IgD-negative memory B cell (primary cell): Measurements from ENCODE around the gene RYR3. TPM values are rescaled to one million over a fixed set of nuclear protein-coding genes. Genes with fewer than 3 reads are reported as not detected.

Experiments
- H3K27ac Mint-ChIP-seq, 3 donors: one replicate each; pipeline ENCODE4 v1.8.0; 2020 to 2022; ENCODE audit warnings: mild to moderate bottlenecking in 3 of 3, mixed read lengths in 3 of 3, moderate library complexity in 1 of 3
- H3K27me3 Mint-ChIP-seq: one replicate; pipeline ENCODE4 v1.8.0; 2021; ENCODE audit warnings: mixed read lengths
- H3K36me3 Mint-ChIP-seq: one replicate; pipeline ENCODE4 v1.8.0; 2020; ENCODE audit warnings: mild to moderate bottlenecking, mixed read lengths
- H3K4me1 Mint-ChIP-seq, 3 donors: one replicate each; pipeline ENCODE4 v1.8.0; 2020 to 2022; ENCODE audit warnings: mixed read lengths in 3 of 3, mild to moderate bottlenecking in 1 of 3
- H3K4me3 Mint-ChIP-seq, 4 donors: one replicate each; pipeline ENCODE4 v1.8.0; 2020 to 2022; ENCODE audit warnings: mild to moderate bottlenecking in 4 of 4, mixed read lengths in 4 of 4, moderate library complexity in 3 of 4
- H3K9me3 Mint-ChIP-seq, 3 donors: one replicate each; pipeline ENCODE4 v1.8.0; 2020 to 2021; ENCODE audit warnings: mixed read lengths in 3 of 3, mild to moderate bottlenecking in 1 of 3
- polyA plus RNA-seq: library from polyadenylated mRNA; unstranded; fragments of 300-500 nt; fragmentation: Illumina TruSeq; gene quantifications from one replicate; pipeline ENCODE4 v1.2.3, GENCODE V29; 2021

The RYR3 gene
- polyA plus RNA-seq, 1 donor from 2014 or later = 0.08 TPM

- Mint-ChIP-seq H3K27ac (no peak overlapping the region), H3K36me3 (no peaks in the 10 kb centered on the region), H3K9me3 (no peaks in the 10 kb centered on the region), H3K27me3 (no peaks in the 10 kb centered on the region), H3K4me1 (peaks cover 0 to 5% (median 2%) of the 10 kb centered on the region in 3 donors), H3K4me3 (no peak overlapping the region)
Observed at GRCh38 chr15:33735637-33736247, 425.0 kb downstream of the RYR3 start.

DNA sequence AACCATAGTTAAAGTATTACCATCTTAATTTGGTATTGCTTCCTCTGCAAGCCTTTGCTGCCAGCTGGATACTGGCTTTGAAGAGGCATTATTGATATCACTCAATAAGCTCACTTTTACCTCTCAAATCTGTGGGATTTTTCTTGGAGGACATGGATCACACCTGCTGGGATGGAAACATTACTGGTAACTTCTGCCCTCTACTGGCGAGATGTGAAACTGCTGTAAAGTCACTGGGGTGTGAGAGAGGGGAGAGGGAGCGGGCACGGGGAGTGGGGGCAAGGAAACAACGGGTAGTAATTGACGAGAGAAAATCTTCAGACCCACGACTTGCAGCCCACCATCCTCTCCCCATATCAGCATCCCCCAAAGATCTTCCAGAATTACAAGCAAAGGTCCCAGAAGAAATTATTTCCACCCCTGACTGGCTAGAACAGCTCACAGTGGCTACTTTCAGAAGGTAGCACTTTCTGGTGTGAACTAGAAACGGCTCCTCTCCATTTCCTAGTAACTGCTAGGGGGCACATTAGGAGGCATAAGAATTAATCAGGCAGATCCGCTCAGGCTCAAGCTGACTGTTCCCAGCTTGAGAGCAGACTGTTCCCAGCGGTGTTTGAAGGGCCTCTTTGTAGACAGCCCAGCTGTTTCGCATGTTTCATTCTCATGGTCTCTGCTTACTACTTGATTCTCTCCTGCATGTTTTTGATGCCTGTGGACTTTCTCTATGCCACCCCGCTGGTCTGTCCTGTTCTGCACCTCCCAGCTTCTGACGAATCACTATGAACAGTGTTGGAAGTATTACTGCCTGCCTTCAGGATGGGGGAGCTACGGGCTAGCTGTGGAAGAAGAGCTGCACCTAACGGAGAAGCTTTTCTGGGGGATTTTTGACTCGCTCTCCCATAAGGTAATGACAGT lies 427.2 kb downstream of the RYR3 start:
- no peak overlapping the region for H3K4me3 Mint-ChIP-seq
- no peaks in the 10 kb centered on the region for H3K36me3 Mint-ChIP-seq
- no peaks in the 10 kb centered on the region for H3K9me3 Mint-ChIP-seq
- H3K27me3 Mint-ChIP-seq = peaks cover 2% of the 10 kb centered on the region
- peaks cover 0 to 2% (median 2%) of the 10 kb centered on the region in 3 donors for H3K4me1 Mint-ChIP-seq
- H3K27ac Mint-ChIP-seq = no peak overlapping the region

- no peak overlapping the region for H3K4me3 Mint-ChIP-seq
- H3K9me3 Mint-ChIP-seq = no peaks in the 10 kb centered on the region
- peaks cover 4% of the 10 kb centered on the region for H3K36me3 Mint-ChIP-seq
- H3K4me1 Mint-ChIP-seq = peaks cover 0 to 2% (median 2%) of the 10 kb centered on the region in 3 donors
- H3K27me3 Mint-ChIP-seq = peaks cover 2% of the 10 kb centered on the region
- no peak overlapping the region for H3K27ac Mint-ChIP-seq
Observed at GRCh38 chr15:33738941-33739664, 428.3 kb downstream of the RYR3 start.

DNA sequence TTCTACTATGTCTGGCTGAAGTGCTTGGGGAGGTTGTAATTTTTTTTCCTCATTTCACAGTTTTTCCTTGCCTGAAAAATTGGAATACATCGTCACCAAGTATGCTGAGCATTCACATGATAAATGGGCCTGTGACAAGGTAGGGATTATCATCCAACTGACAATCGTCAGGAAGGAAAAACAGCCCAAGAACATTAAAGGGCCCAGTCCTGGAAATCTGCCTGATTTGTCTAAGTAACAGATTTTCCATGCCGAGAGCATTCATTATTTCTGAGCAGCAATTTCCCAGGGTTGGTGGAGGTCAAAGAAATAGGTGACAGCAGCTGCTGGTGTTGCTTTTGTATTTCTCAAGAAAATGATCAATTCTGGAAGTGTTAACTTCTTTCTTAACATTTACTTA lies 431.5 kb downstream of the RYR3 start:
- H3K4me3 Mint-ChIP-seq = no peak overlapping the region

GRCh38 chr15:33742800-33743199 lies 432.0 kb downstream of the RYR3 start:
- H3K9me3 Mint-ChIP-seq = no peaks in the 10 kb centered on the region
- H3K4me3 Mint-ChIP-seq = no peak overlapping the region
- H3K36me3 Mint-ChIP-seq = peaks cover 5% of the 10 kb centered on the region
- H3K27me3 Mint-ChIP-seq = peaks cover 2% of the 10 kb centered on the region
- H3K27ac Mint-ChIP-seq = no peak overlapping the region
- H3K4me1 Mint-ChIP-seq = peaks cover 0 to under 1% (median under 1%) of the 10 kb centered on the region in 3 donors

More for the DNA sequence above, 431.5 kb downstream of the RYR3 start:
- Mint-ChIP-seq H3K4me1 (peaks cover 0 to 2% (median 2%) of the 10 kb centered on the region in 3 donors), H3K36me3 (peaks cover 5% of the 10 kb centered on the region), H3K27ac (no peak overlapping the region), H3K27me3 (peaks cover 2% of the 10 kb centered on the region), H3K9me3 (no peaks in the 10 kb centered on the region)

DNA sequence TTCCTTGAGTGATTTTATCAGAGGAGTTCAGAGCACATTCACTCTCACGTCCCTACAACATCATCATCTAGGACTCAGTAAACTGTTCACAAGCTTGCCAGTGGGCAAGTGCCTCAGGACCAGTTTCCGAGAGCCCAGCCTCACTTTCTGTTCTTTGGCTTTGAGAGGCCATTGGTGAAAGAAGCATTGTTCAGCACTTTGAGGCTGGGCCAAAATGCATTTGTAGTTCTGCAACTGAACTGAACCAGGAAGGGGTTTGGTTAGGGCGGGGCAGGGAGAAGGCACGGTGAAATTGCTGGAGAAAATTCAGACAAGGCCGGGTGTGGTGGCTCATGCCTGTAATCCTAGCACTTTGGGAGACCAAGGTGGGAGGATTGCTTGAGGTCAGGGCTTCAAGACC lies 435.4 kb downstream of the RYR3 start:
- Mint-ChIP-seq H3K36me3 (peaks cover 6% of the 10 kb centered on the region), H3K4me3 (no peak overlapping the region), H3K27me3 (peaks cover 2% of the 10 kb centered on the region), H3K9me3 (no peaks in the 10 kb centered on the region), H3K4me1 (no peaks in the 10 kb centered on the region), H3K27ac (no peak overlapping the region)

- no peak overlapping the region for H3K27ac Mint-ChIP-seq
- peaks cover 0 to 1% (median 0%) of the 10 kb centered on the region in 3 donors for H3K4me1 Mint-ChIP-seq
- peaks cover 0 to 7% (median 1%) of the 10 kb centered on the region in 3 donors for H3K9me3 Mint-ChIP-seq
- H3K4me3 Mint-ChIP-seq = no peak overlapping the region
- H3K27me3 Mint-ChIP-seq = peaks cover 11% of the 10 kb centered on the region
- peaks cover 2% of the 10 kb centered on the region for H3K36me3 Mint-ChIP-seq
Observed at GRCh38 chr15:33753012-33753411, 442.2 kb downstream of the RYR3 start.

GRCh38 chr15:33754242-33754641 lies 443.5 kb downstream of the RYR3 start:
- Mint-ChIP-seq H3K36me3 (peaks cover 2% of the 10 kb centered on the region), H3K27ac (no peak overlapping the region), H3K4me3 (no peak overlapping the region), H3K27me3 (peaks cover 11% of the 10 kb centered on the region), H3K4me1 (peaks cover 0 to 1% (median 0%) of the 10 kb centered on the region in 3 donors), H3K9me3 (peaks cover 0 to 7% (median 1%) of the 10 kb centered on the region in 3 donors)

- Mint-ChIP-seq H3K4me3 (peak overlapping the region in 1 of 4 donors; percentile 59), H3K36me3 (peaks cover 2% of the 10 kb centered on the region), H3K4me1 (peaks cover 0 to 1% (median 0%) of the 10 kb centered on the region in 3 donors), H3K27me3 (peaks cover 20% of the 10 kb centered on the region), H3K9me3 (peaks cover 0 to 6% (median under 1%) of the 10 kb centered on the region in 3 donors), H3K27ac (no peak overlapping the region)
Observed at GRCh38 chr15:33756961-33757360, 446.2 kb downstream of the RYR3 start.

GRCh38 chr15:33757516-33758232 lies 446.9 kb downstream of the RYR3 start:
- Mint-ChIP-seq H3K36me3 (peaks cover 2% of the 10 kb centered on the region), H3K4me1 (peaks cover 0 to 1% (median 0%) of the 10 kb centered on the region in 3 donors), H3K27me3 (peaks cover 20% of the 10 kb centered on the region), H3K27ac (no peak overlapping the region), H3K9me3 (peaks cover 0 to 1% (median 0%) of the 10 kb centered on the region in 3 donors), H3K4me3 (no peak overlapping the region)

- no peak overlapping the region for H3K27ac Mint-ChIP-seq
Observed at GRCh38 chr15:33766389-33766788, 455.6 kb downstream of the RYR3 start.

GRCh38 chr15:33768670-33769190 lies 458.0 kb downstream of the RYR3 start:
- H3K27ac Mint-ChIP-seq = no peak overlapping the region
- peaks cover 0 to 1% (median 0%) of the 10 kb centered on the region in 3 donors for H3K9me3 Mint-ChIP-seq
- H3K27me3 Mint-ChIP-seq = peaks cover 4% of the 10 kb centered on the region
- H3K4me1 Mint-ChIP-seq = no peaks in the 10 kb centered on the region
- no peaks in the 10 kb centered on the region for H3K36me3 Mint-ChIP-seq
- no peak overlapping the region for H3K4me3 Mint-ChIP-seq

More at GRCh38 chr15:33766389-33766788, 455.6 kb downstream of the RYR3 start:
- no peaks in the 10 kb centered on the region for H3K4me1 Mint-ChIP-seq
- H3K27me3 Mint-ChIP-seq = peaks cover 4% of the 10 kb centered on the region
- H3K36me3 Mint-ChIP-seq = no peaks in the 10 kb centered on the region
- H3K9me3 Mint-ChIP-seq = peaks cover 0 to 2% (median 0%) of the 10 kb centered on the region in 3 donors
- no peak overlapping the region for H3K4me3 Mint-ChIP-seq

DNA sequence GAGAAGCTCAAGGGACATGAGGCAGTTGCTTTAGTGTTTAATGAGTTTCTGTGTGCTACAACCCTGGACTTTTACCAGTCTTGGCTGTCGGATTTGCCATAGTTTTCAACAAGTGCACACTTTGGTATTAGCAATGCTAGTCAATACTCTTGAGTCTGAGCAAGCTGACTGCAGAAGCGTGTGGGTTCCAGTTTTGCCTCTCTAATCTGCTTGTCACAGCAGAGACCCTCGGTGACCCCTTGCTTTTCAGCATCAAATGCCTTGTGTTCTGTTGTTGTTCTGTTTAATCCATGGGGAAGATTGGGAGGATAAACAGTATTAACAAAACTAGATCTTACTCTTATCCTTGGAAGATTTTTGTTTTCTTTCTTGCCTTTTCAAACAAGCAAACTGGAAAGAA lies 463.2 kb downstream of the RYR3 start:
- Mint-ChIP-seq H3K9me3 (peaks cover 0 to 1% (median 0%) of the 10 kb centered on the region in 3 donors), H3K27me3 (peaks cover 10% of the 10 kb centered on the region), H3K36me3 (peaks cover 2% of the 10 kb centered on the region), H3K4me3 (no peak overlapping the region), H3K27ac (no peak overlapping the region), H3K4me1 (no peaks in the 10 kb centered on the region)

GRCh38 chr15:33778852-33779251 lies 468.1 kb downstream of the RYR3 start:
- H3K9me3 Mint-ChIP-seq = no peaks in the 10 kb centered on the region
- H3K36me3 Mint-ChIP-seq = peaks cover 2% of the 10 kb centered on the region
- peaks cover 11% of the 10 kb centered on the region for H3K27me3 Mint-ChIP-seq
- H3K4me3 Mint-ChIP-seq = no peak overlapping the region
- no peak overlapping the region for H3K27ac Mint-ChIP-seq
- H3K4me1 Mint-ChIP-seq = no peaks in the 10 kb centered on the region
